Heart left ventricle (tissue), 13 donors: ENCODE data around the gene C2orf76.

Experiments
- POLR2A ChIP-seq, 2 donors: fragments of 450-650 bp; IDR thresholded peaks; one replicate each; pipeline ENCODE4 v1.6.1; 2017; ENCODE audit warnings: antibody characterized with exemption in 2 of 2, mild to moderate bottlenecking in 2 of 2, moderate library complexity in 2 of 2
- TF ChIP-seq, protein P1 (sequence below), 12 donors: fragments of 200-600 bp; sonication (generic) in 4 of 12; IDR thresholded peaks; one replicate each; pipeline versions ENCODE4 v1.5.0 to v1.8.0; 2018 to 2022; ENCODE audit warnings: antibody characterized with exemption in 12 of 12, mild to moderate bottlenecking in 5 of 12
- donor health status: ischemic (EF 13 %, LVEDD 7.1; RV severe dilation, severe dysfunction).
- donor health status: DM: no; HTN: yes; CAD: no.
- donor health status: DM: no; HTN: no; CAD: no.
- donor health status: ischemic (EF 25% LVEDD 6.9; RV normal size, moderate dysfunction).
- donor health status: ischemic (EF 25% LVEDD 5.7; RV mildly dilated, moderate dysfunction).
- donor health status: ischemic (EF 35%, LVEDD 5.7; RV mildly dilated, moderate dysfunction).
- donor health status: nonischemic (EF 11% LVEDD 7.7; RV severe dilation, severe dysfunction).
- donor health status: DM: yes; HTN: yes; CAD: no.
- donor health status: PGD.
- donor health status: ischemic (EF 29% LVEDD 5.4; RV normal size, mild dysfunction).
- donor health status: nonischemic (EF 23%, LVEDD 6.1; RV moderate dilation, normal function).

- TF ChIP-seq, protein P1, sequence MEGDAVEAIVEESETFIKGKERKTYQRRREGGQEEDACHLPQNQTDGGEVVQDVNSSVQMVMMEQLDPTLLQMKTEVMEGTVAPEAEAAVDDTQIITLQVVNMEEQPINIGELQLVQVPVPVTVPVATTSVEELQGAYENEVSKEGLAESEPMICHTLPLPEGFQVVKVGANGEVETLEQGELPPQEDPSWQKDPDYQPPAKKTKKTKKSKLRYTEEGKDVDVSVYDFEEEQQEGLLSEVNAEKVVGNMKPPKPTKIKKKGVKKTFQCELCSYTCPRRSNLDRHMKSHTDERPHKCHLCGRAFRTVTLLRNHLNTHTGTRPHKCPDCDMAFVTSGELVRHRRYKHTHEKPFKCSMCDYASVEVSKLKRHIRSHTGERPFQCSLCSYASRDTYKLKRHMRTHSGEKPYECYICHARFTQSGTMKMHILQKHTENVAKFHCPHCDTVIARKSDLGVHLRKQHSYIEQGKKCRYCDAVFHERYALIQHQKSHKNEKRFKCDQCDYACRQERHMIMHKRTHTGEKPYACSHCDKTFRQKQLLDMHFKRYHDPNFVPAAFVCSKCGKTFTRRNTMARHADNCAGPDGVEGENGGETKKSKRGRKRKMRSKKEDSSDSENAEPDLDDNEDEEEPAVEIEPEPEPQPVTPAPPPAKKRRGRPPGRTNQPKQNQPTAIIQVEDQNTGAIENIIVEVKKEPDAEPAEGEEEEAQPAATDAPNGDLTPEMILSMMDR (IDR thresholded peaks at IDR 0.05) = peak; percentile 49 to 97 (median 92)
- no peak for TF ChIP-seq POLR2A (IDR thresholded peaks at IDR 0.05)
Observed at GRCh38 chr2:119290859-119291587, 75.6 kb downstream of the C2orf76 start.
